Testis (tissue), 3 donors: ENCODE measurements around the gene MAST4. TPM values are rescaled to one million over a fixed set of nuclear protein-coding genes. Genes with fewer than 3 reads are reported as not detected.

Experiments
- DNase-seq: peaks from one replicate; pipeline ENCODE4 v3.0.0-alpha.2; 2019
- H3K27ac ChIP-seq, 2 donors: fragments of 200-600 bp; sonication (generic); one replicate each; pipeline ENCODE4 v1.5.1; 2019
- H3K27me3 ChIP-seq: fragments of 200-600 bp; sonication (generic); one replicate; pipeline ENCODE4 v1.5.1; 2019
- H3K36me3 ChIP-seq: fragments of 200-600 bp; sonication (generic); one replicate; pipeline ENCODE4 v1.5.1; 2017; ENCODE audit warnings: low read depth; ENCODE audit errors: missing control alignments
- H3K4me1 ChIP-seq: fragments of 200-600 bp; sonication (generic); one replicate; pipeline ENCODE4 v1.5.1; 2019
- H3K4me3 ChIP-seq, 2 donors: fragments of 200-600 bp; sonication (generic); one replicate each; pipeline ENCODE4 v1.5.1; 2017 to 2019
- H3K9me3 ChIP-seq: fragments of 200-600 bp; sonication (generic); one replicate; pipeline ENCODE4 v1.5.1; 2017
- CTCF ChIP-seq, 3 experiments: fragments of 450-650 bp in 2 of 3; fragments of 200-600 bp in 1 of 3; sonication (generic) in 1 of 3; IDR thresholded peaks; one replicate each; pipeline ENCODE4 v1.5.1; 2016 to 2019; ENCODE audit warnings: antibody characterized with exemption in 3 of 3, mild to moderate bottlenecking in 2 of 3, moderate library complexity in 1 of 3
- POLR2A ChIP-seq: fragments of 450-650 bp; IDR thresholded peaks from one replicate; pipeline ENCODE4 v1.6.1; 2017; ENCODE audit warnings: antibody characterized with exemption, mild to moderate bottlenecking, moderate library complexity
- WGBS, 2 donors: methylation state at CpG; one replicate each; pipeline ENCODE4 v1.1.5; 2018; 5-methylcytosine and 5-hydroxymethylcytosine counted together
- intact Hi-C: fragments of 100-400 bp; cut with DNase I; formaldehyde crosslinking; loops from one replicate; pipeline ENCODE4 v1.15.1; 2023; ENCODE audit warnings: low total_unique reads
- polyA plus RNA-seq: library from polyadenylated mRNA; stranded (reverse); fragments of 350-450 nt; fragmentation: Illumina TruSeq; extraction: RNeasy Lipid Tissue Mini Kit (QIAGEN cat#74804); gene quantifications from one replicate; pipeline ENCODE4 v1.2.3, GENCODE V29; 2014; ENCODE audit warnings: low read depth, low replicate concordance; ENCODE audit not compliant: insufficient read depth
- total RNA-seq, 2 donors: library from RNA; depleted of rRNA; stranded (reverse); fragments of >200 nt; gene quantifications; one replicate each; pipeline ENCODE4 v1.2.3, GENCODE V29; 2016

The MAST4 gene
- total and polyA plus RNA-seq, 3 donors from 2014 or later, result 27.2 to 56.4 (median 51.4) TPM

- 74 to 80% methylated on average over 10 of the region's 10 CpGs for WGBS, 2 donors
- H3K27ac ChIP-seq, result no peak overlapping the region
- no peaks in the 10 kb centered on the region for H3K4me1 ChIP-seq
- no peak overlapping the region for H3K4me3 ChIP-seq
- intact Hi-C loops, result no loop called here
- H3K36me3 ChIP-seq, result no peaks in the 10 kb centered on the region
- TF ChIP-seq POLR2A (no peak), CTCF (IDR thresholded peaks at IDR 0.05) (no peak)
- H3K9me3 ChIP-seq, result no peaks in the 10 kb centered on the region
- H3K27me3 ChIP-seq, result no peaks in the 10 kb centered on the region
- no peak for DNase-seq
These were observed 252.8 kb downstream of the MAST4 start for GRCh38 chr5:66848749-66849641.

DNA sequence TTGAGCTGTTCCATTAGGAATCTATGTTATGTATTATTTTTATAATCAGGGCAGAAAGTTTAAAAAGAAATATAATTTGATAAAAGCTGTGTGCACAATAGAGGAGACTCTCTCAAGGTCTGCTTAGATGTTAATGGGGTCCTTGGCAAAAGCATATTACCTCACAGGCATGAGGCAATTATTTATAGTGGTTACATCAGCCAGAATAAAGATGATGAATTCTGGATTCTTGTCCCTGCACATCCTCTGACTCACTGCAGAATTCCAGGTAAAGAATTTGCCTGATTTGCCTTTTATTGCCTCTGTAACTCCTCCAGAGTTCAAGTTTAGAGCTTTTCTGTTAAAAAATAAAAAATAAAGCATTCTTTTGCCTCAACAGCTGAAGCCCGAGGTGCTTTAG, 253.6 kb downstream of the MAST4 start:
- Histone ChIP-seq H3K4me3 (no peak overlapping the region), H3K27me3 (no peaks in the 10 kb centered on the region)

GRCh38 chr5:66850354-66851075, 254.3 kb downstream of the MAST4 start:
- H3K36me3 ChIP-seq, result no peaks in the 10 kb centered on the region
- no peaks in the 10 kb centered on the region for H3K9me3 ChIP-seq
- WGBS, 2 donors, result 92 to 93% methylated on average over 5 of the region's 5 CpGs
- no peaks in the 10 kb centered on the region for H3K27me3 ChIP-seq
- TF ChIP-seq POLR2A (no peak), CTCF (IDR thresholded peaks at IDR 0.05) (no peak)
- no peaks in the 10 kb centered on the region for H3K4me1 ChIP-seq
- no peak overlapping the region for H3K4me3 ChIP-seq
- intact Hi-C loops, result no loop called here
- H3K27ac ChIP-seq, result no peak overlapping the region
- no peak for DNase-seq

More for the DNA sequence above, 253.6 kb downstream of the MAST4 start:
- 89 to 96% methylated on average over 1 of the region's 1 CpG for WGBS, 2 donors
- Histone ChIP-seq H3K27ac (no peak overlapping the region), H3K36me3 (no peaks in the 10 kb centered on the region), H3K4me1 (no peaks in the 10 kb centered on the region), H3K9me3 (no peaks in the 10 kb centered on the region)
- intact Hi-C loops, result no loop called here
- DNase-seq, result no peak
- TF ChIP-seq CTCF (IDR thresholded peaks at IDR 0.05) (no peak), POLR2A (no peak)

DNA sequence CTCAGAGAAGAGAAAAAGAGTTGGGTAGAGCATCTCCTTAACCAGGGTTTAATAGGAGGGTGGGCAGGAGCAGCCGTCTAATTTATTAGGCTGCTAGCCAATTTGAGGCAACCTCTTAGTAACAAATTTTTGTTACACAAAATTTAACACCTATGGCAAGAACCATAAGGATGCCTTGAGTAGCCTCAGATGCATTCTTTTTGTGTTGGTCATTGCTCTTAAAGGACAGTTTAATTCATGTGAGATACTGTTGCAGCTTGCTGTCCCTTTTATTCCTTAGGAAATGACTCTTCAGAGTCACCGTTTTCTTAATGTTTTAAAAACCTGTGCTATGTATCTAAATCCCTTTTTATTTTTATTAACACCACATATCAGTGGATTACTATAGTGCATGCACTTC, 255.1 kb downstream of the MAST4 start:
- Histone ChIP-seq H3K27me3 (no peaks in the 10 kb centered on the region), H3K4me3 (no peak overlapping the region), H3K9me3 (no peaks in the 10 kb centered on the region), H3K27ac (no peak overlapping the region), H3K4me1 (no peaks in the 10 kb centered on the region), H3K36me3 (no peaks in the 10 kb centered on the region)
- DNase-seq, result no peak
- intact Hi-C loops, result no loop called here
- WGBS, 2 donors, result 80 to 82% methylated on average over 2 of the region's 2 CpGs
- TF ChIP-seq CTCF (IDR thresholded peaks at IDR 0.05) (no peak), POLR2A (no peak)
